Calu3 (cell line): ENCODE data around the gene LHX3. TPM values are rescaled to one million over a fixed set of nuclear protein-coding genes. Genes with fewer than 3 reads are reported as not detected.
"Not testable (repeated sequence)": the region's sequence is repeated elsewhere in the genome, so short reads cannot be mapped to it uniquely, and the experiment has no call there.

Experiments
- BruUV-seq: library from RNA; stranded (reverse); fragments of 400-500 nt; replicated peaks from 2 replicates; lab custom pipeline; 2021; lab: Mats Ljungman, UMichigan
- CTCF ChIA-PET: fragments of 300-600 bp; sonication (Branson Sonifier 250); formaldehyde crosslinking; loops from one replicate; lab custom pipeline; 2022; ENCODE audit warnings: antibody characterized with exemption; lab: Charles Lee
- DNase-seq: peaks from one replicate; pipeline ENCODE4 v3.0.0; 2022
- H3K27ac Mint-ChIP-seq: one replicate; pipeline ENCODE4 v1.8.0; 2022; ENCODE audit warnings: mixed read lengths; ENCODE audit not compliant: unreplicated experiment
- H3K27me3 Mint-ChIP-seq: one replicate; pipeline ENCODE4 v1.8.0; 2022; ENCODE audit warnings: mixed read lengths; ENCODE audit not compliant: unreplicated experiment
- H3K36me3 Mint-ChIP-seq: one replicate; pipeline ENCODE4 v1.8.0; 2022; ENCODE audit warnings: mild to moderate bottlenecking, moderate library complexity, mixed read lengths; ENCODE audit not compliant: insufficient read depth, unreplicated experiment
- H3K4me1 Mint-ChIP-seq: one replicate; pipeline ENCODE4 v1.8.0; 2022; ENCODE audit warnings: mild to moderate bottlenecking, low read depth, mixed read lengths; ENCODE audit not compliant: unreplicated experiment
- H3K4me3 Mint-ChIP-seq: one replicate; pipeline ENCODE4 v1.8.0; 2022; ENCODE audit warnings: mild to moderate bottlenecking, low read depth, moderate library complexity, mixed read lengths; ENCODE audit not compliant: unreplicated experiment
- H3K9me3 Mint-ChIP-seq: one replicate; pipeline ENCODE4 v1.8.0; 2022; ENCODE audit warnings: low read depth, mixed read lengths; ENCODE audit not compliant: unreplicated experiment
- CTCF ChIP-seq: fragments of 200-600 bp; IDR thresholded peaks from one replicate; pipeline ENCODE4 v1.8.0; 2022; ENCODE audit warnings: antibody characterized with exemption; ENCODE audit not compliant: unreplicated experiment
- intact Hi-C: fragments of 100-400 bp; cut with micrococcal nuclease; formaldehyde crosslinking; loops from one replicate; pipeline ENCODE4 v1.10.0; 2022; ENCODE audit not compliant: unreplicated experiment
- total RNA-seq: library from RNA; stranded (reverse); gene quantifications from 2 replicates; pipeline ENCODE4 v1.2.3, GENCODE V29; 2022

LHX3 gene
- total RNA-seq, 1 experiment from 2014 or later, result not detected

GRCh38 chr9:136239983-136240330 lies 35.0 kb upstream of the LHX3 start:
- Mint-ChIP-seq H3K27ac (no peak overlapping the region), H3K4me1 (peaks cover 21% of the 10 kb centered on the region), H3K9me3 (no peaks in the 10 kb centered on the region), H3K36me3 (peaks cover 11% of the 10 kb centered on the region), H3K27me3 (no peaks in the 10 kb centered on the region), H3K4me3 (no peak overlapping the region)
- CTCF ChIA-PET, result no interaction called here
- intact Hi-C loops, result no loop called here
- no peak for TF ChIP-seq CTCF
- BruUV-seq, result no TSS peak
- DNase-seq, result no peak

GRCh38 chr9:136239135-136239982 lies 34.4 kb upstream of the LHX3 start:
- Mint-ChIP-seq H3K27ac (no peak overlapping the region), H3K4me1 (peaks cover 15% of the 10 kb centered on the region), H3K27me3 (no peaks in the 10 kb centered on the region), H3K9me3 (no peaks in the 10 kb centered on the region), H3K4me3 (no peak overlapping the region), H3K36me3 (peaks cover 8% of the 10 kb centered on the region)
- CTCF ChIA-PET, result no interaction called here
- TF ChIP-seq CTCF, result no peak
- no peak for DNase-seq
- intact Hi-C loops, result no loop called here
- no TSS peak for BruUV-seq

DNA sequence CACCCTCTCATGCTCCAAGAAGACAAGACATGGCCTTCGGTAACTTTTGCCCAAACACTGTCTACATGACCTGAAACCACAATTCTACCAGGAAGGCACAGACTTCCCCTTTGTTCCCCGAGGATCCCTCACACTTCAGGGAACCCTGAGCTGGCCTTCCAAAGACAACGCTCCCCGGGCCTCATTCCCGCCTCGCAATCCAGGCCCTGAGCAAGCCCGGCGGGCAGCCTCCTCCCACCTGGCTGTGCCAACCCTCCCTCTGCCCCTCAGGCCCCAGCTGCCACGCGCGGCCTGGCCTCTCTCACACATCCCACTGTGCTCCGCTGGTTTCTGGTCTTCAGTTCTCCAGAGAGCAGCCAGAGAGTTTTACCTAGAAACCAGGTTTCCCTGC lies 33.4 kb upstream of the LHX3 start:
- no TSS peak for BruUV-seq

GRCh38 chr9:136237486-136238341 lies 32.8 kb upstream of the LHX3 start:
- Mint-ChIP-seq H3K27ac (no peak overlapping the region), H3K4me3 (no peak overlapping the region), H3K27me3 (no peaks in the 10 kb centered on the region), H3K36me3 (peaks cover 8% of the 10 kb centered on the region), H3K4me1 (no peaks in the 10 kb centered on the region), H3K9me3 (no peaks in the 10 kb centered on the region)
- CTCF ChIA-PET, result no interaction called here
- intact Hi-C loops, result no loop called here
- no TSS peak for BruUV-seq
- TF ChIP-seq CTCF, result no peak
- DNase-seq, result no peak

More for the DNA sequence above, 33.4 kb upstream of the LHX3 start:
- CTCF ChIA-PET, result no interaction called here
- TF ChIP-seq CTCF, result no peak
- Mint-ChIP-seq H3K4me3 (no peak overlapping the region), H3K4me1 (peaks cover 5% of the 10 kb centered on the region), H3K27ac (no peak overlapping the region), H3K9me3 (no peaks in the 10 kb centered on the region), H3K27me3 (no peaks in the 10 kb centered on the region), H3K36me3 (peaks cover 8% of the 10 kb centered on the region)
- intact Hi-C loops, result no loop called here
- DNase-seq, result no peak

- BruUV-seq, result not testable (repeated sequence)
Measured at GRCh38 chr9:136236471-136237410, 31.8 kb upstream of the LHX3 start.

More at GRCh38 chr9:136236471-136237410, 31.8 kb upstream of the LHX3 start:
- H3K9me3 Mint-ChIP-seq, H3K4me1 Mint-ChIP-seq, DNase-seq, H3K4me3 Mint-ChIP-seq, H3K27me3 Mint-ChIP-seq, CTCF ChIA-PET, H3K36me3 Mint-ChIP-seq, H3K27ac Mint-ChIP-seq, intact Hi-C loops: not testable (repeated sequence)
